HT-29 (cell line): Measurements from ENCODE around the gene CCL7. TPM values are rescaled to one million over a fixed set of nuclear protein-coding genes. Genes with fewer than 3 reads are reported as not detected.
"Not testable (repeated sequence)": the region's sequence is repeated elsewhere in the genome, so short reads cannot be mapped to it uniquely, and the experiment has no call there.

Experiments
- DNase-seq: peaks from one replicate; pipeline ENCODE4 v3.0.0-alpha.2; 2015; ENCODE audit warnings: low spot score
- total RNA-seq: library from RNA; depleted of rRNA; stranded (reverse); fragments of >200 nt; shearing (Covaris generic); gene quantifications from 2 replicates; pipeline ENCODE4 v1.2.3, GENCODE V29; 2014; rRNA removed

CCL7 gene
- total RNA-seq = not detected in 2 replicates

DNA sequence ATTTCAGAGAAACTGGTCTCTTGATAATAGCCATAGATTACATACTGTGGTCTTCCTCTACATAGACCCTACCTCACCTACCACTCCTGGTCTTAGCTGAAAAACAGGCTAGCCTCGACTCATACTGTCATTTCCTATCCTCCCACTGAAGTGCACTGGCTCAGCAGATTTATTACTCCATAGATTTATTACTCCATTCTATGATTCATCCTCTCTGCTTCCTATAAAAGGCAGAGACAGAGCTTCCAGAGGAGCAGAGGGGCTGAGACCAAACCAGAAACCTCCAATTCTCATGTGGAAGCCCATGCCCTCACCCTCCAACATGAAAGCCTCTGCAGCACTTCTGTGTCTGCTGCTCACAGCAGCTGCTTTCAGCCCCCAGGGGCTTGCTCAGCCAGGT, at the start of gene CCL7:
CCL7 (plus strand) TSS at position 253 of the 400 bp plus-strand sequence; CDS start at position 323, 70 bp downstream.
- no peak for DNase-seq

- DNase-seq = no peak
These were observed 49.1 kb upstream of the CCL7 start for GRCh38 chr17:34220752-34221395.

DNA sequence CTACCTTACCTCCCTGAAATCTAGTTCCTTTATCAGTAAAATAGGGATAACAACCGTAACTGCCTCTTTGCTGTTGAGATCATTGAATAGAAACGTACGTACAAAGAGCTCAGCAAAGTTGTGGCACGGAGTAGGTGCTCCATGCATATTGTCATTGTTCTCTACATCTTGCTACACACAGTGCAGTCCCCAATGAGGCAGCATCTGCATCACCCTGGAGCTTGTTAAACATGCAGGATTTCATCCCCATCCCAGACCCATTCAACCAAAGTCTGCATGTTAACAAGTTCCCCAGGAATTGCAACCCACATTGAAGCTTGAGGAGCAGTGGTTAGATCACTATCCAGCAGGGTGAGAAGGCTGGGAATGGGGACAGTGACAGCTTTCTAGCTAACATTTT, 48.6 kb upstream of the CCL7 start:
- no peak for DNase-seq

DNA sequence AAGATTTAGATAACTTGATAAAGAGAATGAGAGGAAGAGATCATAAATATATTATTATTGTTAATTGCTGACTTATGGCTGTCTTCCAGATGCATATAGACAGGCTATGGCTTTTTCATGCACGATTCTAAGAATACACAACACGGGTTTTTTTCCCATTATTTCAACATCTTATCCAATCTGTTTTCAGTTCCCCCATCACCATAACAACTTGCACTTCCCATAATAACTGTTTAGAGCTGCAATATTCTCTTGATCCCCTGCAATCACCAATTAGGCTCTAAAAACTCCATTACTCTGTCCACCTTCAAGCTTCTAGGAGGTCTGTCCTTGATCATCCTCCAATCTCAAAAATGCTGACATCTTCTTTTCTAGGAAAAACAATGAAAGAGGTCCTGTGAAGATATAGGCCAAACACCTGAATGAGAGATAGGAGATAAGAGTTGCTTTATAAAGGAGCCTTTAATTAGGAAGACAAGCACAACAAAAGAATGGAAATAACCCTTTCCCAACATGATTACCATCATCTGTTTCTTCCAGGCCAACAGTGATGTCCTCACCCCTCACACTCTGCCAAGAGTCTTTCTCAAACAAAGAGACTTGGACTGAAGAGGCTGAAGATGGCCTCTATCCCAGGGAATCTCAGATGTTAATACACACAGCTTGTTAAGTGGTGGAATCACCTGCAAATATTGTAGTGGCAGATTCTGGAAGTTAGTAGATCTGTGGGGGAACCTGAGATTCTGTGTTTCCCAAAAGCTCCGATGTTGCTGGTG, 47.1 kb upstream of the CCL7 start:
- no peak for DNase-seq

DNA sequence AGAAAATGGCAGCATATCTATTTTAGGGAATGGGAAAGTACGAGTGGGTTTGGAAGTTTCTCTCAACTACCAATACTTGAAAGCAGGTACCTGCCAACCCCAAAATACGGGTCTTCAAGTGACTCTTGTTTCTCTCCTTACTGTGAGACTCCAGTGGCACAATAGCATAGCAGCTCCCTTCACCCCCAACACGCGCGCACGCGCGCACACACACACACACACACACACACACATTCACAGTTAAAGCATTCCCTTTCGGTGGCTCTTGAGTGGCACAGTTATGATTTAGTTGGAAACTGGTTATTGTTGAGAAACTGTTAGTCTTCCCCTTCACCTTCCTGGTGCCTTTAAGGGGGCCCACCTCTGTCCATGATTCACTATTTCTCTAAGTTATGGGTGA, 45.0 kb upstream of the CCL7 start:
- no peak for DNase-seq

- DNase-seq = no peak
These were observed 43.8 kb upstream of the CCL7 start for GRCh38 chr17:34226011-34226743.

GRCh38 chr17:34226744-34227034, 43.3 kb upstream of the CCL7 start:
- no peak for DNase-seq

GRCh38 chr17:34227293-34227692, 42.7 kb upstream of the CCL7 start:
- DNase-seq = not testable (repeated sequence)

GRCh38 chr17:34227707-34228106, 42.3 kb upstream of the CCL7 start:
- DNase-seq = no peak

DNA sequence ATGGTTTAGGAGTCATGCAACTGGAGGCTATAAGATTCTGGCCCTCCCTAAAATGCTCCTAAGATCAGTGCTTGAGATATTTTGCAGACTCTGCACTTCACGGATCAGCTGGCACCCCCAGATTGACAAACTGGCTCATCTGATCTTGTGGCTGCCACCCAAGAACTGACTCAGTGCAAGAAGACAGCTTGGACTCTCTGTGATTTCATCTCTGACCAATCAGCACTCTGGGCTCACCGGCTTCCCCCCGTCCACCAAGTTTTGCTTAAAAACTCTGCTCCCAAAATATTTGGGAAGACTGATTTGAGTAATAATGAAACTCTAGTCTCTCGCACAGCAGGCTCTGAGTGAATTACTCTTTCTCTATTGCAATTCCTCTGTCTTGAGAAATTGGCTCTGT, 41.2 kb upstream of the CCL7 start:
- no peak for DNase-seq

DNA sequence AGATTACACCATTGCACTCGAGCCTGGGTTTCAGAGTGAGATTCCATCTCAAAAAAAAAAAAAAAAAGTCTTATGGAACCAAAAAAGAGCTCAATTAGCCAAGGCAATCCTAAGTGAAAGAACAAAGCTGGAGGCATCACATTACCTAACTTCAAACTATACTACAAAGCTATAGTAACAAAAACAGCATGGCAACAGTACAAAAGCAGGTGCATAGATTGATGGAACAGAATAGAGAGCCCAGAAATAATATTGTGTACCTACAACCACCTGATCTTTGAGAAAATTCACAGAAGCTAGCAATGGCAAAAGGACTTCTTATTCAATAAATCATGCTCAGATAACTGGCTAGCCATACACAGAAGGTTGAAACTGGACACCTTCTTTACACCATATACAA, 39.7 kb upstream of the CCL7 start:
- no peak for DNase-seq

DNA sequence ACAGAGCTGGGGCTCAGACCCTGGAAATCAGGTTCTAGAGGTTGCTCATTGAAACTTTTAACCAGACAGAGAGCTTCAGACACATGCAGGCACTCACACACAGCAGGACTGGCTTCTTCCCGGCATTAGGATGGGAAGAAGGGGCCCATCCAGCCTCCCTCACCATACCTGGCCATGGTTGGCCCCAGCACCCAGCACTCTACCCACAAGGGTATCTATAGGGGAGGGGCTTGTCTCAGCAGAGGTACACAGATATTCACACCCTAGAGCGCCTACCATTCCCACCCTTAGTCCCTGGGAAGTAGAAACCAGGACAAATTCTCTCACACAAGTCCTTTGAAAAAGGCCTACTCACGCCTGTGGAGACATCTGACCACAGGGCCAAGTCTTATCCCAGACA, 35.4 kb upstream of the CCL7 start:
- DNase-seq = no peak

- no peak for DNase-seq
These were observed 34.5 kb upstream of the CCL7 start for GRCh38 chr17:34235389-34236028.

- no peak for DNase-seq
These were observed 33.6 kb upstream of the CCL7 start for GRCh38 chr17:34236281-34236892.

DNA sequence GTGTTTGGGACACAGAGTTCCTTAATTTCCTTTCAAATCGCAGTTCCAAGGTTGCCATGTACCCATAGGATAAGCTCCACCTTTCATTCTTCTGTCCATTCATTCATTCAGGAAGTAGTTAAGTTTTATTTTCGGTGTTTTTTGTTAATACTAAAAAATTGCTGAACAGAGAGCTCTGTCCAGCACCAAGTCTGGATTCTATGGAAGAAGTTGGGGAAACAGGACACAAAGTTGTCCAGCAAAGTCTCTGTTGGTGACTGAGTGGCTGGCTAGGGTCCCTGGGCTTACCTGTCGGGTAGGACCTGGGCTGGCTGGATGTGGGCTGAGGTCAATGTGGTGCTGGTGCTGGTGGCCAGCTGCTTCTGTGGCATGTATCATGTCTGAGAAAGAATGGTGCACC, 32.6 kb upstream of the CCL7 start:
- DNase-seq = no peak

DNA sequence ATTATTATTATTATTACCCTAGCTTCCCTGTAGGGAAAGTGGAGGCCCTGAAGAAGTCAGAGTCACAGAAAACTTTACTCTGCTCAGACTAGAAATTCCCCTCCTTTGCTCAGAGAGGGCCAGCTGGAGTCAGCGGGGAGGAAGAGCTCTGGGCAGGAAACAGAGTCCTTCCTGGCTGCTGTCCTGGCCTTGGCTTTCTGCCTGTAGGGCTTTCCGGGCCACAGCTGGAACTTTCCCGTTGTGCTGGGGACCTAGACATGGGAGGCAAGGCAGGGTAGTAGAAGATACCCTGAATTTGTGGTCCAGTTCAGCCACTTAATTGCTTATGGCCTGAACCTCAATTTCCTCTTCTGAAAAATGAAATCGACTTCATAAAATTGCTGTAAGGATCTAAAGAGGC, 29.0 kb upstream of the CCL7 start:
- no peak for DNase-seq

- DNase-seq = no peak
These were observed 27.2 kb upstream of the CCL7 start for GRCh38 chr17:34242587-34243363.

DNA sequence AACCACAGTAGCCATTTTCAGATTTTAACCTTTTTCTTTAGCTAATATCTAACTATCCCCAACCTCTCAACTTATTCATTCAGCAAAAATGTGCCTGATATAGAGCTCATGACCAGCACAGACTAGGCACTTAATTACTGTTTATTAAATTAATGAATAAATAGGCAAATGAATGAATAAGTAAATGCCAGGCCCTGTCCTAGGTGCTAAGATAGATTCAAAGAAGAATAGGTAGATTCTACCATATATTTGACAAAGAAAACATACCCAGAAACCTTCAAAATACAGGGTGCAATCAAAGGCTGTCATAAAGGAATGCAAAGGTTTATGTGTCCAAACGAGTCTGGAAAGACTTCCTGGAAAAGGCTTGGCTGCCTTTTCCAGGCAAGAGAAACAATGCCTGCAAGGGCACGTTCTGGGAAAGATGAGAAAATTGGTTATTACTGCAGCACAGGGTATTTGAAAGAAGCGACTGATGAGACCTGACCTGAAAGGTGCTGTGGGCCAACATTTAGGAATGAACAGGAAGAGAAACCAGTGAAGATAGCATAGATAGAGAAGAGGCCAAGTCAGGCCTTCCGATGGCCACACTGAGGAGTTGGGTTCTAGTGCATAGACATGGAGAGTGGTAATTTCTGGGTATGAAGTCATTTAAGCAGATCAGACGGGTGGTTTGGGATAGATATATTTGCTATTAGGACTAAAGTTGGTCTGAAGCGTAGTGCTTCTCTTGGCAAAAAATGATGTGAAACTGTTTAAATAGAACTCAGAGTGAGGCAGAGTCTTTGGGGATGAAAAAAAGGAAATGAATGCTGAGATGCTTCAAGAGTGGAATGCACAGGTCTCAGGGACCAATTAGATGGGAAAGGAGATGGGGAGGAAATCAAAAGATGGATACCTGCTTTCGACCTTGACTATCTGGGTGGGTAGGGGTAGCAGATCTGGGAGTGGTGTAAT, 26.4 kb upstream of the CCL7 start:
- no peak for DNase-seq

GRCh38 chr17:34245351-34245905, 24.6 kb upstream of the CCL7 start:
- no peak for DNase-seq

DNA sequence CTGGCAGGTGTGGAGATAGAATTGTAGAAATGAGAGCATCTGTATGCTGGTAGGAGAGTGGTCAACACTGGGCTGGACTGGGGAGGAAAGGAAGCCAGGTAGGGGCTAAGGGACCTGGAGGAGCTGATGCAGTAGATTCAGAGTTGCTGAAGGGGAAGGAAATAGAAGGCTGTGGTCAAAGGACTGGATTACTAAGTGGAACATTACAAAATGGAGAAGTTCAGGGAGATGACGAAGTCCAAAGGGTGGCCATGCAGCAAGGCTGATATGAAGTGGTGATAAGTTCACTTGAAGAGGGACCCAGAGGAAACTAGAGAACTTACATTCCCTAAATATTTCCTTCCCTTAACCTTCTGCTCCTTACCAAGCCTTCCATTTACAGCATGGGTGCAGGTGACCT, 23.6 kb upstream of the CCL7 start:
- DNase-seq = no peak
